Right lobe of liver (tissue), 6 donors: Measurements from ENCODE around the gene TBCD. TPM values are rescaled to one million over a fixed set of nuclear protein-coding genes. Genes with fewer than 3 reads are reported as not detected.

Experiments
- ATAC-seq, 4 donors: fragments of 200-7000 bp; cut with Tn5 transposase; one replicate each; pipeline ENCODE4 v1.9.1; 2020; ENCODE audit warnings: mild to moderate bottlenecking in 4 of 4, moderate library complexity in 4 of 4
- DNase-seq, 3 donors: peaks; one replicate each; pipeline ENCODE4 v3.0.0-alpha.2; 2020
- H3K27ac ChIP-seq, 3 donors: fragments of 200-600 bp; one replicate each; pipeline ENCODE4 v1.8.0; 2022
- H3K27me3 ChIP-seq, 2 donors: fragments of 200-600 bp; one replicate each; pipeline ENCODE4 v1.8.0; 2022
- H3K36me3 ChIP-seq, 4 donors: fragments of 200-600 bp; sonication (generic) in 1 of 4; one replicate each; pipeline versions ENCODE4 v1.5.1 to v1.8.0; 2017 to 2022; ENCODE audit warnings: control low read depth in 1 of 4
- H3K4me1 ChIP-seq, 4 donors: fragments of 200-600 bp; sonication (generic) in 1 of 4; one replicate each; pipeline versions ENCODE4 v1.5.1 to v1.8.0; 2017 to 2022; ENCODE audit warnings: control low read depth in 1 of 4
- H3K4me3 ChIP-seq, 3 donors: fragments of 200-600 bp; one replicate each; pipeline ENCODE4 v1.8.0; 2022
- H3K9me3 ChIP-seq, 4 donors: fragments of 200-600 bp; sonication (generic) in 1 of 4; one replicate each; pipeline versions ENCODE4 v1.5.1 to v1.8.0; 2017 to 2022; ENCODE audit warnings: control low read depth in 1 of 4
- POLR2A ChIP-seq: fragments of 450-650 bp; IDR thresholded peaks from one replicate; pipeline ENCODE4 v1.6.1; 2017; ENCODE audit warnings: antibody characterized with exemption, mild to moderate bottlenecking
- WGBS: methylation state at CpG from one replicate; pipeline ENCODE4 v1.1.6; 2018; ENCODE audit warnings: low coverage, low lambda C conversion rate; ENCODE audit not compliant: insufficient coverage; ENCODE audit errors: missing lambda C conversion rate; 5-methylcytosine and 5-hydroxymethylcytosine counted together
- intact Hi-C, 2 donors: fragments of 100-400 bp; cut with DNase I; formaldehyde crosslinking; loops; one replicate each; pipeline versions ENCODE4 v1.11.2 to v1.14.1; 2022
- total RNA-seq, 6 experiments: library from RNA; depleted of rRNA in 2 of 6; stranded (reverse); fragments of >200 nt in 2 of 6; fragmentation: NEBNext Ultra II Directional in 3 of 6; extraction: Animal tissue kit (Norgen Biotek cat#: 25700) in 3 of 6; gene quantifications; one replicate each; pipeline versions ENCODE4 v1.1.0 to v1.2.4, GENCODE V29; 2016 to 2023
- TF ChIP-seq, protein P1 (sequence below), 4 donors: fragments of 200-600 bp in 3 of 4; fragments of 450-650 bp in 1 of 4; IDR thresholded peaks; one replicate each; pipeline versions ENCODE4 v1.5.1 to v1.8.0; 2016 to 2022; ENCODE audit warnings: antibody characterized with exemption in 4 of 4, mild to moderate bottlenecking in 2 of 4
- donor health status: DM: no; HTN: yes; CAD: no.
- donor health status: DM: no; HTN: no; CAD: no.
- donor health status: DM: no; HTN: no; CAD: no.
- donor health status: DM: no; HTN: yes; CAD: no.
- donor health status: DM: no; HTN: yes; CAD: no.

TBCD gene
- total RNA-seq, 6 experiments from 2014 or later: 28.0 to 55.7 (median 41.3) TPM

DNA sequence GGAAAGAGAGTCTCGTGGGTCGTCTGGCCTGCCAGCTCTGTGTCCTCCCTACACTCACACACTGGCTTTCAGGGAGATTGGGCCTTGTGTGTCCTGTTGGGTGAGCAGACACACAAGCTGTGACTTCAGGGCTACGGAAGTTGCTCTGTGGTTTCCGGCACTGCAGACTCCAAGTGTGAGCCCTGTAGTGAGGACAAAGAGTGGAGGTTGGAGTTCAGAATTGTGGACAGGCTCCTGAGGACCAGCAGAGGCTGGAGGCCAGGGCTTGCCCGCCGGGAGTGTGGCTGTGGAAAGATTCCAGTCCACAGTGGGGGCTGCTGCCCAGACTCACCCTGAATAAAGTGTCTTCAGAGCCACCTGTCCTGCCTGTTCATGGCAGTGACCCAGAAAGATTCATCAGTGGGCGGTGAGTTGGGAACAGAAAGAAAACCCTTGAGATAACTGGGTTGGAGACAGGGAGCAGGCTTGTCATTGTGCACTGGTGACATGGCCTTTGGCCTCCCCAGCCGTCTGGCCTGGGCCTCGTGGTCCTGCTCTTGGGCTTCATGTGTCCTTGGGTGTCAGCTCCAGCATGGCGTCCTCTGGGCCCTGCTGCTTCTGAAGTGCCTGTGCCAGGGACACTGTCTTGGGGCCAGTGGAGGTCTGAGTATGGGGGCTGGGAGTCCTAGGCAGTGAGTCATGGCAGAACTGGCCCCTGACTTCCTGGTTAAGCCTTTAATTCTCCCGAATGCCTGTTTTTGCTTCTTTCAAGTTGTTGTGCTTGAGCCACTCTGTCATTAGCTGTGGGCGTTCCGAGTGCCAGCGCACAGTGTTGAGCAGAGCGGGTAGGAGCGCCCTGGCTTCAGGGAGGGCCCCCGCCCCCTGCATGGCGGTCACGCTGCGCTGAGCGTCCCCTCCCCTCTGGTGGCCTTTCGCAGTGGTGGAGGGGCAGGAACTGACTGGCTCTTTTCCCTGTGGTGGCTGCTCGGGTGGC is 107.9 kb downstream of the TBCD start:
- no peak overlapping the region for H3K4me3 ChIP-seq
- intact Hi-C loops: no loop called here
- no peaks in the 10 kb centered on the region for H3K9me3 ChIP-seq

DNA sequence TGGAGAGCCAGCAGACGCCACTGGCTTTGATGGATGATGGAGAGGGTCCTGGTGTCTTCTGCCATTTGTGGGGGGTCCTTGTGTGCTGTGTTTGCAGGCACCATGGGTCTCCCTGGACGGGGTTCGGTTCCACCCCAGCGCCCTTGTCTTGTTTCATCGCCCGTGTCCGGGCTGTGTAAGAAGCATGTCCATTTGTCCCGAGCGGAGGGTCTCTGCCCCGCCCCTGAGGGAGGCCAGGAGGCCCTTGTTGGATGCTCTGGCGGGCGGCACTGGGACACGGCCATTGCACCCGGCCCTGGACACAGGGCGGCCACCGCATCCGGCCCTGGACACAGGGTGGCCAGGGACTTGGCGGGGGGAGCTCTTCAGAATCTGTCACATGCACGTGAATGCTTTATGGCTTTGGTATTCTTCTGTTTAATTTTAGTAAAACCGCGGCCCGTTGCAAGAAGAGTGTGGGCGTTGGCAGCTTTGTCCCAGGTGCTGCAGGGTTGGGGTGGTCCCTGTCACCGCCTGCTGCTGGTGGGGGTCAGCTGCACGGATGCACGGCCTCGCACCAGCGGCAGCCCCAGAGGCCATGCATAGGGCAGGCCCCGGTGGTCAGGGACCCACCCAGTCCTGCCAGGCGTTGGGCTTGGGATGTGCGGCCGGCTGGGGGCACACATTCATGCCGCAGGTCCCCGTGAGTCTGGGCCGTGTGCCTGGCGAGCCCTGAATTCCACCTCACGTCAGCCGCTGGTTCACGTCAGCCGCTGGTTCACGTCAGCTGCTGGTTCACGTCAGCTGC is 108.9 kb downstream of the TBCD start:
- Histone ChIP-seq H3K36me3 (no peaks in the 10 kb centered on the region), H3K4me1 (no peaks in the 10 kb centered on the region), H3K27ac (no peak overlapping the region), H3K9me3 (no peaks in the 10 kb centered on the region), H3K4me3 (no peak overlapping the region), H3K27me3 (no peaks in the 10 kb centered on the region)
- TF ChIP-seq POLR2A: no peak
- TF ChIP-seq, protein P1, sequence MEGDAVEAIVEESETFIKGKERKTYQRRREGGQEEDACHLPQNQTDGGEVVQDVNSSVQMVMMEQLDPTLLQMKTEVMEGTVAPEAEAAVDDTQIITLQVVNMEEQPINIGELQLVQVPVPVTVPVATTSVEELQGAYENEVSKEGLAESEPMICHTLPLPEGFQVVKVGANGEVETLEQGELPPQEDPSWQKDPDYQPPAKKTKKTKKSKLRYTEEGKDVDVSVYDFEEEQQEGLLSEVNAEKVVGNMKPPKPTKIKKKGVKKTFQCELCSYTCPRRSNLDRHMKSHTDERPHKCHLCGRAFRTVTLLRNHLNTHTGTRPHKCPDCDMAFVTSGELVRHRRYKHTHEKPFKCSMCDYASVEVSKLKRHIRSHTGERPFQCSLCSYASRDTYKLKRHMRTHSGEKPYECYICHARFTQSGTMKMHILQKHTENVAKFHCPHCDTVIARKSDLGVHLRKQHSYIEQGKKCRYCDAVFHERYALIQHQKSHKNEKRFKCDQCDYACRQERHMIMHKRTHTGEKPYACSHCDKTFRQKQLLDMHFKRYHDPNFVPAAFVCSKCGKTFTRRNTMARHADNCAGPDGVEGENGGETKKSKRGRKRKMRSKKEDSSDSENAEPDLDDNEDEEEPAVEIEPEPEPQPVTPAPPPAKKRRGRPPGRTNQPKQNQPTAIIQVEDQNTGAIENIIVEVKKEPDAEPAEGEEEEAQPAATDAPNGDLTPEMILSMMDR (IDR thresholded peaks at IDR 0.05): no peak
- ATAC-seq: no peak
- peak in 1 of 3 donors; percentile 52 for DNase-seq
- intact Hi-C loops: no loop called here
- WGBS: no CpG with 5 or more reads among the region's 42 CpGs

More for the DNA sequence above, 107.9 kb downstream of the TBCD start:
- DNase-seq (peak in 1 of 3 donors; percentile 57), ATAC-seq (peak; percentile 48 to 65 (median 62))
- Histone ChIP-seq H3K27me3 (no peaks in the 10 kb centered on the region), H3K4me1 (no peaks in the 10 kb centered on the region), H3K27ac (peak overlapping the region in 2 of 3 donors; percentile 29 to 48), H3K36me3 (no peaks in the 10 kb centered on the region)
- WGBS: 66% methylated on average over 10 of the region's 23 CpGs
- TF ChIP-seq, protein P1 (IDR thresholded peaks at IDR 0.05): no peak
- no peak for TF ChIP-seq POLR2A

DNA sequence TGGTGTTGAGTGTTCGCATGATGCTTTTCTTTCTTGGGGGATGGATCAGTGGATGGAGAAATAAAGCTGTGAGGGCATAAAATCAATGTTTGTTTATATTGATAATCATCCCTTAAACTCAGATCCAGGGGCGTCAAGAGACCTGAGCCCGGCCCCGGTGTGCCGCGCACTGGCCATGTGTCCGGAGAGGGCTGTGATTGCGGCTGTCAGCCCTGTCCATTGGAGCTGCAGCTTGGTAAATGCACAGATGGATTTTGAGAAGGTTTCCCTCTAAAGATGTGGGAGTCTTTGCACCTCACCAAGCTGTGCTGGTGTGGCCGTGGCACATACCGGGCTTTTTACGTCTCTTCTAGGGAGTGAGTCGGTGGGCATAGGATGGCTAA is 109.5 kb downstream of the TBCD start:
- no peak overlapping the region for H3K27ac ChIP-seq
- no peaks in the 10 kb centered on the region for H3K27me3 ChIP-seq
- no peak for ATAC-seq
- no peak for DNase-seq
- TF ChIP-seq, protein P1 (IDR thresholded peaks at IDR 0.05): no peak
- no peak for TF ChIP-seq POLR2A
- no peaks in the 10 kb centered on the region for H3K4me1 ChIP-seq
- H3K4me3 ChIP-seq: no peak overlapping the region
- H3K9me3 ChIP-seq: no peaks in the 10 kb centered on the region
- no peaks in the 10 kb centered on the region for H3K36me3 ChIP-seq
- 90% methylated on average over 6 of the region's 12 CpGs for WGBS
- intact Hi-C loops: no loop called here

DNA sequence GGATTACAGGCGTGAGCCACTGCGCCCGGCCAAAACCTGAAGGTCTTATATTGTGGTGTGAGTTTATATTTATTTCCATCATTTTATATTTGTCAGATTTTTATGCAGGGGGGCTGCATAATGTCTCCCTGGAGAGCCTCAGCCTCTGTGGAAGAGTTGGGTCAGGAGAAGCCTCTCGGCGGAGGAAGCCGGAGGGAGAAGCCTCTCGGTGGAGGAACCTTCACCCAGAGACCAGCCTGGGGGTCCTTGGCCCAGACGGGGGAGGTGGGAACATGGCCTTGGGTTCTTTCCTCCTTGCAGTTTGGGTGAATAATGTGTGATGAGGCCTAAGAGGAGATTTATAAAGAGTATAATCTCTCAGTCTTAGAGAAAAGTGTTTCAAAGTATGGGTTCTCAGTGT is 110.3 kb downstream of the TBCD start:
- intact Hi-C loops: no loop called here
- Histone ChIP-seq H3K4me1 (no peaks in the 10 kb centered on the region), H3K27ac (no peak overlapping the region), H3K4me3 (no peak overlapping the region), H3K9me3 (no peaks in the 10 kb centered on the region), H3K36me3 (no peaks in the 10 kb centered on the region), H3K27me3 (no peaks in the 10 kb centered on the region)
- DNase-seq: no peak
- ATAC-seq: no peak
- TF ChIP-seq, protein P1 (IDR thresholded peaks at IDR 0.05): no peak
- WGBS: 100% methylated on average over 2 of the region's 8 CpGs
